Measurements from ENCODE around the gene SDHB. TPM values are rescaled to one million over a fixed set of nuclear protein-coding genes. Genes with fewer than 3 reads are reported as not detected.

SDHB gene
- total and polyA plus RNA-seq, 2 donors (not counting 1 experiment from before 2014, with no cell fraction given) = 58.0 to 61.0 TPM

GRCh38 chr1:17021896-17022295, 31.9 kb downstream of the SDHB start:
- no peaks in the 10 kb centered on the region for H3K27me3 ChIP-seq (replicated peaks in 1 of 4; ENCODE audit: control extremely low read depth in 1 of 4, control insufficient read depth in 3 of 4, insufficient read depth in 4 of 4, low read length in 3 of 4)
- no peaks in the 10 kb centered on the region for H3K9me3 ChIP-seq (ENCODE audit: control extremely low read depth in 1 of 3, control insufficient read depth in 2 of 3, insufficient read depth in 1 of 3, low read length in 2 of 3)
- Mint-ChIP-seq H3K4me1 (peaks cover 14% of the 10 kb centered on the region), H3K27me3 (no peaks in the 10 kb centered on the region), H3K4me3 (no peak overlapping the region), H3K9me3 (ENCODE audit: insufficient read depth) (no peaks in the 10 kb centered on the region), H3K27ac (no peak overlapping the region)
- ATAC-seq (ENCODE audit: low read depth) (no peak), DNase-seq (no peak)
- peaks cover 6 to 74% of the 10 kb centered on the region in 2 experiments for H3K36me3 ChIP-seq (replicated peaks in 1 of 2; ENCODE audit: control extremely low read depth in 1 of 2, control insufficient read depth in 1 of 2, extremely low read depth in 1 of 2, insufficient read depth in 2 of 2, low read length in 1 of 2)
- no peak overlapping the region for H2AFZ ChIP-seq (ENCODE audit: insufficient read depth, low read depth, low read length, poor library complexity, severe bottlenecking)
- ChIA-PET CTCF (interaction anchor here (1.2 kb wide), 1 partner anchor 70 kb away, joined by 3 read pairs; no protein-coding TSS in a partner anchor), POLR2A (interaction anchor here (0.8 kb wide), 1 partner anchor 13 kb away, joined by 5 read pairs; no protein-coding TSS in a partner anchor)
- no peak for TF ChIP-seq EZH2 (IDR thresholded peaks at IDR 0.05; ENCODE audit: borderline replicate concordance, insufficient read depth, low read depth, low read length, poor library complexity, severe bottlenecking)
- TF ChIP-seq CTCF (IDR thresholded peaks at IDR 0.05) = no peak
- H3K9ac ChIP-seq (ENCODE audit: low read length) = no peak overlapping the region
- H3K4me2 ChIP-seq (replicated peaks; ENCODE audit: low read depth, low read length, poor library complexity, severe bottlenecking) = no peak overlapping the region
- 91% methylated on average over 10 of the region's 10 CpGs for WGBS (ENCODE audit: insufficient coverage)
- no peak overlapping the region for H3K4me3 ChIP-seq (ENCODE audit: control extremely low read depth in 1 of 5, extremely low read depth in 1 of 5, insufficient read depth in 1 of 5, low read depth in 2 of 5, low read length in 4 of 5)
- no peaks in the 10 kb centered on the region for H4K20me1 ChIP-seq (ENCODE audit: control insufficient read depth, insufficient read depth, low read length, poor library complexity, severe bottlenecking)
- no peak overlapping the region for H3K27ac ChIP-seq (ENCODE audit: low read length in 2 of 2)
- H3K79me2 ChIP-seq (ENCODE audit: control insufficient read depth, insufficient read depth, low read length) = no peaks in the 10 kb centered on the region
- H3K4me1 ChIP-seq (ENCODE audit: control insufficient read depth in 2 of 2, insufficient read depth in 2 of 2, low read length in 2 of 2) = peaks cover 10 to 13% of the 10 kb centered on the region in 2 donors
- intact Hi-C loops (cut with micrococcal nuclease) = no loop called here

GRCh38 chr1:17020502-17020901, 33.3 kb downstream of the SDHB start:
- H3K9me3 ChIP-seq (ENCODE audit: control extremely low read depth in 1 of 3, control insufficient read depth in 2 of 3, insufficient read depth in 1 of 3, low read length in 2 of 3) = no peaks in the 10 kb centered on the region
- no peaks in the 10 kb centered on the region for H3K27me3 ChIP-seq (replicated peaks in 1 of 4; ENCODE audit: control extremely low read depth in 1 of 4, control insufficient read depth in 3 of 4, insufficient read depth in 4 of 4, low read length in 3 of 4)
- H3K4me1 ChIP-seq (ENCODE audit: control insufficient read depth in 2 of 2, insufficient read depth in 2 of 2, low read length in 2 of 2) = peaks cover 10 to 13% of the 10 kb centered on the region in 2 donors
- H3K79me2 ChIP-seq (ENCODE audit: control insufficient read depth, insufficient read depth, low read length) = no peaks in the 10 kb centered on the region
- ATAC-seq (ENCODE audit: low read depth) = no peak
- CTCF ChIA-PET = no interaction called here
- Mint-ChIP-seq H3K4me3 (no peak overlapping the region), H3K27ac (no peak overlapping the region), H3K4me1 (peaks cover 14% of the 10 kb centered on the region), H3K27me3 (no peaks in the 10 kb centered on the region), H3K9me3 (ENCODE audit: insufficient read depth) (no peaks in the 10 kb centered on the region)
- H3K36me3 ChIP-seq (replicated peaks in 1 of 2; ENCODE audit: control extremely low read depth in 1 of 2, control insufficient read depth in 1 of 2, extremely low read depth in 1 of 2, insufficient read depth in 2 of 2, low read length in 1 of 2) = peaks cover 6 to 64% of the 10 kb centered on the region in 2 experiments
- H2AFZ ChIP-seq (ENCODE audit: insufficient read depth, low read depth, low read length, poor library complexity, severe bottlenecking) = no peak overlapping the region
- no peak overlapping the region for H3K9ac ChIP-seq (ENCODE audit: low read length)
- no peak overlapping the region for H3K4me3 ChIP-seq (ENCODE audit: control extremely low read depth in 1 of 5, extremely low read depth in 1 of 5, insufficient read depth in 1 of 5, low read depth in 2 of 5, low read length in 4 of 5)
- POLR2A ChIA-PET = interaction anchor here (0.6 kb wide), 1 partner anchor 8 kb away, joined by 5 read pairs; the partner anchor contains the start of gene ATP13A2
- no peak overlapping the region for H3K4me2 ChIP-seq (replicated peaks; ENCODE audit: low read depth, low read length, poor library complexity, severe bottlenecking)
- TF ChIP-seq CTCF (IDR thresholded peaks at IDR 0.05) (no peak), EZH2 (IDR thresholded peaks at IDR 0.05; ENCODE audit: borderline replicate concordance, insufficient read depth, low read depth, low read length, poor library complexity, severe bottlenecking) (no peak)
- H3K27ac ChIP-seq (ENCODE audit: low read length in 2 of 2) = peak overlapping the region in 1 of 2 donors; percentile 14
- WGBS (ENCODE audit: insufficient coverage) = 100% methylated on average over 2 of the region's 2 CpGs
- intact Hi-C loops (cut with micrococcal nuclease) = no loop called here
- H4K20me1 ChIP-seq (ENCODE audit: control insufficient read depth, insufficient read depth, low read length, poor library complexity, severe bottlenecking) = no peaks in the 10 kb centered on the region
- no peak for DNase-seq

Measured in B cell (primary cell).